Measurements from ENCODE around the gene PDZRN4. TPM values are rescaled to one million over a fixed set of nuclear protein-coding genes. Genes with fewer than 3 reads are reported as not detected.

PDZRN4 gene
- total and polyA plus RNA-seq, 2 experiments from 2014 or later = 0.90 TPM; not detected in 1

DNA sequence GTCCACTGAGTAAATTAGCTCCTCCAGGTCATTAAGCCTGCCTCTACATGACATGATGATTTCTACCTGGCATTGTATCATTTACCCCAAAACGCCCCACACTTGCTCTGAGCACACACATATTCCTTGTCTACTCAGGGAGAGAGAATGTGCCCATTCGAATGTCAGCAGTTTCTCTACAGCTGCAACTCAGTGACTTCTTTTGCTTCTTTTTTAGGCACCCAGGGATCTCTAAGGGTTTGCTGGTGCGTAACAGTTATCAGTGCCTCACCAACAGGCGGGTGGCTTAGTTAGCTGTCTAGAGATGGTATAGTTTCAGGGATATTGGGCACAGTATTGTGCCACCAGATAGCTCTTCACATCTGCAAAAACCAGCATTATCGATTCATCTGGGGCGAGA, 316.9 kb downstream of the PDZRN4 start:
- Mint-ChIP-seq H3K27me3 (ENCODE audit: insufficient read depth, low read depth, poor library complexity) (peaks cover 3% of the 10 kb centered on the region), H3K9me3 (no peaks in the 10 kb centered on the region), H3K27ac (no peak overlapping the region), H3K36me3 (ENCODE audit: low read depth) (no peaks in the 10 kb centered on the region), H3K4me3 (no peak overlapping the region), H3K4me1 (peaks cover 9% of the 10 kb centered on the region)
- no peak for DNase-seq (ENCODE audit: low spot score)
- H2AFZ ChIP-seq = no peak overlapping the region
- H4K20me1 ChIP-seq (replicated peaks; ENCODE audit: insufficient read depth) = no peaks in the 10 kb centered on the region
- H3K36me3 ChIP-seq (ENCODE audit: insufficient read depth) = no peaks in the 10 kb centered on the region
- TF ChIP-seq STAT1 (IDR thresholded peaks at IDR 0.05; ENCODE audit: unreplicated experiment) (no peak), EZH2 (IDR thresholded peaks at IDR 0.05; ENCODE audit: low read depth, unreplicated experiment) (no peak), CREB1 (CRISPR knock-in tag; IDR thresholded peaks at IDR 0.05; ENCODE audit: low read depth) (no peak), NANOG (IDR thresholded peaks at IDR 0.05; ENCODE audit: borderline replicate concordance) (no peak), ZNF331 (CRISPR knock-in tag; IDR thresholded peaks at IDR 0.05; ENCODE audit: low read depth) (no peak), JUNB (IDR thresholded peaks at IDR 0.05; ENCODE audit: unreplicated experiment) (no peak)
- TF ChIP-seq, protein P1, sequence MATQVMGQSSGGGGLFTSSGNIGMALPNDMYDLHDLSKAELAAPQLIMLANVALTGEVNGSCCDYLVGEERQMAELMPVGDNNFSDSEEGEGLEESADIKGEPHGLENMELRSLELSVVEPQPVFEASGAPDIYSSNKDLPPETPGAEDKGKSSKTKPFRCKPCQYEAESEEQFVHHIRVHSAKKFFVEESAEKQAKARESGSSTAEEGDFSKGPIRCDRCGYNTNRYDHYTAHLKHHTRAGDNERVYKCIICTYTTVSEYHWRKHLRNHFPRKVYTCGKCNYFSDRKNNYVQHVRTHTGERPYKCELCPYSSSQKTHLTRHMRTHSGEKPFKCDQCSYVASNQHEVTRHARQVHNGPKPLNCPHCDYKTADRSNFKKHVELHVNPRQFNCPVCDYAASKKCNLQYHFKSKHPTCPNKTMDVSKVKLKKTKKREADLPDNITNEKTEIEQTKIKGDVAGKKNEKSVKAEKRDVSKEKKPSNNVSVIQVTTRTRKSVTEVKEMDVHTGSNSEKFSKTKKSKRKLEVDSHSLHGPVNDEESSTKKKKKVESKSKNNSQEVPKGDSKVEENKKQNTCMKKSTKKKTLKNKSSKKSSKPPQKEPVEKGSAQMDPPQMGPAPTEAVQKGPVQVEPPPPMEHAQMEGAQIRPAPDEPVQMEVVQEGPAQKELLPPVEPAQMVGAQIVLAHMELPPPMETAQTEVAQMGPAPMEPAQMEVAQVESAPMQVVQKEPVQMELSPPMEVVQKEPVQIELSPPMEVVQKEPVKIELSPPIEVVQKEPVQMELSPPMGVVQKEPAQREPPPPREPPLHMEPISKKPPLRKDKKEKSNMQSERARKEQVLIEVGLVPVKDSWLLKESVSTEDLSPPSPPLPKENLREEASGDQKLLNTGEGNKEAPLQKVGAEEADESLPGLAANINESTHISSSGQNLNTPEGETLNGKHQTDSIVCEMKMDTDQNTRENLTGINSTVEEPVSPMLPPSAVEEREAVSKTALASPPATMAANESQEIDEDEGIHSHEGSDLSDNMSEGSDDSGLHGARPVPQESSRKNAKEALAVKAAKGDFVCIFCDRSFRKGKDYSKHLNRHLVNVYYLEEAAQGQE (IDR thresholded peaks at IDR 0.05; ENCODE audit: unreplicated experiment) = no peak
- TF ChIP-seq, protein P2, sequence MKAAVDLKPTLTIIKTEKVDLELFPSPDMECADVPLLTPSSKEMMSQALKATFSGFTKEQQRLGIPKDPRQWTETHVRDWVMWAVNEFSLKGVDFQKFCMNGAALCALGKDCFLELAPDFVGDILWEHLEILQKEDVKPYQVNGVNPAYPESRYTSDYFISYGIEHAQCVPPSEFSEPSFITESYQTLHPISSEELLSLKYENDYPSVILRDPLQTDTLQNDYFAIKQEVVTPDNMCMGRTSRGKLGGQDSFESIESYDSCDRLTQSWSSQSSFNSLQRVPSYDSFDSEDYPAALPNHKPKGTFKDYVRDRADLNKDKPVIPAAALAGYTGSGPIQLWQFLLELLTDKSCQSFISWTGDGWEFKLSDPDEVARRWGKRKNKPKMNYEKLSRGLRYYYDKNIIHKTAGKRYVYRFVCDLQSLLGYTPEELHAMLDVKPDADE (IDR thresholded peaks at IDR 0.05) = no peak
- TF ChIP-seq, protein P3, sequence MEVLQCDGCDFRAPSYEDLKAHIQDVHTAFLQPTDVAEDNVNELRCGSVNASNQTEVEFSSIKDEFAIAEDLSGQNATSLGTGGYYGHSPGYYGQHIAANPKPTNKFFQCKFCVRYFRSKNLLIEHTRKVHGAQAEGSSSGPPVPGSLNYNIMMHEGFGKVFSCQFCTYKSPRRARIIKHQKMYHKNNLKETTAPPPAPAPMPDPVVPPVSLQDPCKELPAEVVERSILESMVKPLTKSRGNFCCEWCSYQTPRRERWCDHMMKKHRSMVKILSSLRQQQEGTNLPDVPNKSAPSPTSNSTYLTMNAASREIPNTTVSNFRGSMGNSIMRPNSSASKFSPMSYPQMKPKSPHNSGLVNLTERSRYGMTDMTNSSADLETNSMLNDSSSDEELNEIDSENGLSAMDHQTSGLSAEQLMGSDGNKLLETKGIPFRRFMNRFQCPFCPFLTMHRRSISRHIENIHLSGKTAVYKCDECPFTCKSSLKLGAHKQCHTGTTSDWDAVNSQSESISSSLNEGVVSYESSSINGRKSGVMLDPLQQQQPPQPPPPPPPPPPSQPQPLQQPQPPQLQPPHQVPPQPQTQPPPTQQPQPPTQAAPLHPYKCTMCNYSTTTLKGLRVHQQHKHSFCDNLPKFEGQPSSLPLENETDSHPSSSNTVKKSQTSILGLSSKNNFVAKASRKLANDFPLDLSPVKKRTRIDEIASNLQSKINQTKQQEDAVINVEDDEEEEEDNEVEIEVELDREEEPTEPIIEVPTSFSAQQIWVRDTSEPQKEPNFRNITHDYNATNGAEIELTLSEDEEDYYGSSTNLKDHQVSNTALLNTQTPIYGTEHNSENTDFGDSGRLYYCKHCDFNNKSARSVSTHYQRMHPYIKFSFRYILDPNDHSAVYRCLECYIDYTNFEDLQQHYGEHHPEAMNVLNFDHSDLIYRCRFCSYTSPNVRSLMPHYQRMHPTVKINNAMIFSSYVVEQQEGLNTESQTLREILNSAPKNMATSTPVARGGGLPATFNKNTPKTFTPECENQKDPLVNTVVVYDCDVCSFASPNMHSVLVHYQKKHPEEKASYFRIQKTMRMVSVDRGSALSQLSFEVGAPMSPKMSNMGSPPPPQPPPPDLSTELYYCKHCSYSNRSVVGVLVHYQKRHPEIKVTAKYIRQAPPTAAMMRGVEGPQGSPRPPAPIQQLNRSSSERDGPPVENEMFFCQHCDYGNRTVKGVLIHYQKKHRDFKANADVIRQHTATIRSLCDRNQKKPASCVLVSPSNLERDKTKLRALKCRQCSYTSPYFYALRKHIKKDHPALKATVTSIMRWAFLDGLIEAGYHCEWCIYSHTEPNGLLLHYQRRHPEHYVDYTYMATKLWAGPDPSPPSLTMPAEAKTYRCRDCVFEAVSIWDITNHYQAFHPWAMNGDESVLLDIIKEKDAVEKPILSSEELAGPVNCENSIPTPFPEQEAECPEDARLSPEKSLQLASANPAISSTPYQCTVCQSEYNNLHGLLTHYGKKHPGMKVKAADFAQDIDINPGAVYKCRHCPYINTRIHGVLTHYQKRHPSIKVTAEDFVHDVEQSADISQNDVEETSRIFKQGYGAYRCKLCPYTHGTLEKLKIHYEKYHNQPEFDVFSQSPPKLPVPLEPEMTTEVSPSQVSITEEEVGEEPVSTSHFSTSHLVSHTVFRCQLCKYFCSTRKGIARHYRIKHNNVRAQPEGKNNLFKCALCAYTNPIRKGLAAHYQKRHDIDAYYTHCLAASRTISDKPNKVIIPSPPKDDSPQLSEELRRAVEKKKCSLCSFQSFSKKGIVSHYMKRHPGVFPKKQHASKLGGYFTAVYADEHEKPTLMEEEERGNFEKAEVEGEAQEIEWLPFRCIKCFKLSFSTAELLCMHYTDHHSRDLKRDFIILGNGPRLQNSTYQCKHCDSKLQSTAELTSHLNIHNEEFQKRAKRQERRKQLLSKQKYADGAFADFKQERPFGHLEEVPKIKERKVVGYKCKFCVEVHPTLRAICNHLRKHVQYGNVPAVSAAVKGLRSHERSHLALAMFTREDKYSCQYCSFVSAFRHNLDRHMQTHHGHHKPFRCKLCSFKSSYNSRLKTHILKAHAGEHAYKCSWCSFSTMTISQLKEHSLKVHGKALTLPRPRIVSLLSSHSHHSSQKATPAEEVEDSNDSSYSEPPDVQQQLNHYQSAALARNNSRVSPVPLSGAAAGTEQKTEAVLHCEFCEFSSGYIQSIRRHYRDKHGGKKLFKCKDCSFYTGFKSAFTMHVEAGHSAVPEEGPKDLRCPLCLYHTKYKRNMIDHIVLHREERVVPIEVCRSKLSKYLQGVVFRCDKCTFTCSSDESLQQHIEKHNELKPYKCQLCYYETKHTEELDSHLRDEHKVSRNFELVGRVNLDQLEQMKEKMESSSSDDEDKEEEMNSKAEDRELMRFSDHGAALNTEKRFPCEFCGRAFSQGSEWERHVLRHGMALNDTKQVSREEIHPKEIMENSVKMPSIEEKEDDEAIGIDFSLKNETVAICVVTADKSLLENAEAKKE (CRISPR knock-in tag; IDR thresholded peaks at IDR 0.05) = no peak
- no peak overlapping the region for H3K4me3 ChIP-seq
- H3F3A ChIP-seq (replicated peaks; ENCODE audit: low read depth) = no peaks in the 10 kb centered on the region
- H3K4me2 ChIP-seq = no peak overlapping the region
- ATAC-seq = no peak
- H3K27me3 ChIP-seq (ENCODE audit: insufficient read depth) = no peaks in the 10 kb centered on the region
- H3K79me2 ChIP-seq (replicated peaks; ENCODE audit: insufficient read depth) = no peaks in the 10 kb centered on the region
- no peaks in the 10 kb centered on the region for H3K4me1 ChIP-seq (ENCODE audit: insufficient read depth)
- H3K27ac ChIP-seq (ENCODE audit: low read depth) = no peak overlapping the region
- H3K9me2 ChIP-seq (ENCODE audit: insufficient read depth) = no peaks in the 10 kb centered on the region
